ENCODE data around the gene DPP8. TPM values are rescaled to one million over a fixed set of nuclear protein-coding genes. Genes with fewer than 3 reads are reported as not detected.

Gene DPP8
- total RNA-seq, 5 donors from 2014 or later (not counting 1 experiment from before 2014, with no cell fraction given): 43.9 to 56.5 (median 49.9) TPM

DNA sequence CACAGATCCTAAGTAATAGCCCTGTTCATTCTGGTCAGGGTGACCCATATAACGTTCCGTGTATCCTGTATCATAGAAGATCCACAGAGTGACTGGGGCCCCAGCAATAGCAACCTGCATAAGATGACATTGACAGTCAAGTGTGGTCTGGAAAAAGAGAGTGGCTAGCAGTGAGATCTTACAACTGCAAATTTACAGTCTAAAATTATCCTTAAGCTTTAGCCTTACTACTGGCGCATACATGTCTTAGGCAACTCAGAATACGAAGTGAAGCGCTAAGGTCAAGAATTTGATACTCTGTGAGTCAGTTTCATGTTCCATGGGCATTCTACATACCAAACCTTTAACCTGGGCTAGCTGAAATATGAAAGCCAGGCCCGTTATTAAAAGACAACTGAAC, 65.5 kb downstream of the DPP8 start:
- H3K36me3 Mint-ChIP-seq: peaks cover 35% of the 10 kb centered on the region
- Histone ChIP-seq H3K4me3 (ENCODE audit: control insufficient read depth in 1 of 2, extremely low read depth in 1 of 2, low read length in 1 of 2) (no peak overlapping the region), H3K4me1 (ENCODE audit: control insufficient read depth in 1 of 2, extremely low read depth in 1 of 2, insufficient read depth in 2 of 2, low read length in 2 of 2) (no peaks in the 10 kb centered on the region), H3K36me3 (ENCODE audit: control insufficient read depth in 2 of 2, extremely low read depth in 1 of 2, insufficient read depth in 1 of 2, low read length in 1 of 2) (peaks cover 8 to 69% of the 10 kb centered on the region in 2 donors), H3K9me3 (no peaks in the 10 kb centered on the region), H3K27ac (ENCODE audit: low read length) (no peak overlapping the region), H3K27me3 (replicated peaks in 1 of 2; ENCODE audit: control insufficient read depth in 2 of 2, extremely low read depth in 1 of 2, insufficient read depth in 2 of 2, low read length in 1 of 2) (no peaks in the 10 kb centered on the region)
- no peak overlapping the region for H3K27ac Mint-ChIP-seq
- DNase-seq (no peak), ATAC-seq (replicated peaks in 1 of 4) (no peak)
- ChIA-PET POLR2A (interaction anchor here in 1 of 2 donors (0.9 kb wide), 1 partner anchor 10 kb away, joined by 8 read pairs; no protein-coding TSS in a partner anchor), CTCF (no interaction called here)
- WGBS (ENCODE audit: insufficient coverage): 100% methylated on average over 5 of the region's 6 CpGs
- no peaks in the 10 kb centered on the region for H3K27me3 Mint-ChIP-seq
- no peak overlapping the region for H3K4me3 Mint-ChIP-seq
- H3K9me3 Mint-ChIP-seq: no peaks in the 10 kb centered on the region
- no peaks in the 10 kb centered on the region for H3K4me1 Mint-ChIP-seq

- Mint-ChIP-seq H3K4me1 (no peaks in the 10 kb centered on the region), H3K27me3 (no peaks in the 10 kb centered on the region), H3K36me3 (peaks cover 34% of the 10 kb centered on the region), H3K27ac (no peak overlapping the region), H3K4me3 (no peak overlapping the region), H3K9me3 (no peaks in the 10 kb centered on the region)
- ATAC-seq (replicated peaks in 1 of 4) (no peak), DNase-seq (no peak)
- CTCF ChIA-PET: no interaction called here
- H3K4me1 ChIP-seq (ENCODE audit: control insufficient read depth in 1 of 2, extremely low read depth in 1 of 2, insufficient read depth in 2 of 2, low read length in 2 of 2): no peaks in the 10 kb centered on the region
- no peaks in the 10 kb centered on the region for H3K9me3 ChIP-seq
- no peaks in the 10 kb centered on the region for H3K27me3 ChIP-seq (replicated peaks in 1 of 2; ENCODE audit: control insufficient read depth in 2 of 2, extremely low read depth in 1 of 2, insufficient read depth in 2 of 2, low read length in 1 of 2)
- POLR2A ChIA-PET: no interaction called here
- no peak overlapping the region for H3K4me3 ChIP-seq (ENCODE audit: control insufficient read depth in 1 of 2, extremely low read depth in 1 of 2, low read length in 1 of 2)
- peaks cover 8 to 64% of the 10 kb centered on the region in 2 donors for H3K36me3 ChIP-seq (ENCODE audit: control insufficient read depth in 2 of 2, extremely low read depth in 1 of 2, insufficient read depth in 1 of 2, low read length in 1 of 2)
- H3K27ac ChIP-seq (ENCODE audit: low read length): no peak overlapping the region
Observed at GRCh38 chr15:65450556-65450955, 66.9 kb downstream of the DPP8 start.

DNA sequence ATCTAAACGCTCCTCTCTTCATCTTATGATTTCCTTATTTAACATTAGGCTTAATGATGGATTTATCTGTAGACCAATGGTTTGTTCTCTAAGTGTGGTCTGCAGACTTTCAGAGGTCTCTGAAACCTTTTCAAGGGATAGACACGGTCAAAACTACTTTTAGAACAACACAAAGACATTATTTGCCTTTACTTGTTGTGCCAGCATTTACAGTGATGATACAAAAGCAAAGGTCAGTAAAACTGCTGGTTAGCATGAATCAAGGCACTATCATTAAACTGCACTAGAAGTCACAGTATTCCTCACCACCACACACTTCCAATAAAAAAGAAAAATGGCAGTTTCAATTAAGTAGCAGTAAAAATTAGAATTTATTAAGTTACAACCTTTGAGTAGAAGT, 70.3 kb downstream of the DPP8 start:
- ChIA-PET POLR2A (no interaction called here), CTCF (no interaction called here)
- no peaks in the 10 kb centered on the region for H3K4me1 Mint-ChIP-seq
- H3K4me3 Mint-ChIP-seq: no peak overlapping the region
- no peak for ATAC-seq (replicated peaks in 1 of 4)
- no peak overlapping the region for H3K27ac ChIP-seq (ENCODE audit: low read length)
- H3K27me3 ChIP-seq (replicated peaks in 1 of 2; ENCODE audit: control insufficient read depth in 2 of 2, extremely low read depth in 1 of 2, insufficient read depth in 2 of 2, low read length in 1 of 2): no peaks in the 10 kb centered on the region
- DNase-seq: no peak
- H3K4me3 ChIP-seq (ENCODE audit: control insufficient read depth in 1 of 2, extremely low read depth in 1 of 2, low read length in 1 of 2): no peak overlapping the region
- H3K9me3 Mint-ChIP-seq: no peaks in the 10 kb centered on the region
- no peaks in the 10 kb centered on the region for H3K4me1 ChIP-seq (ENCODE audit: control insufficient read depth in 1 of 2, extremely low read depth in 1 of 2, insufficient read depth in 2 of 2, low read length in 2 of 2)
- H3K36me3 ChIP-seq (ENCODE audit: control insufficient read depth in 2 of 2, extremely low read depth in 1 of 2, insufficient read depth in 1 of 2, low read length in 1 of 2): peaks cover 8 to 55% of the 10 kb centered on the region in 2 donors
- peaks cover 37% of the 10 kb centered on the region for H3K36me3 Mint-ChIP-seq
- WGBS (ENCODE audit: insufficient coverage): no CpG with 5 or more reads among the region's 2 CpGs
- no peak overlapping the region for H3K27ac Mint-ChIP-seq
- no peaks in the 10 kb centered on the region for H3K27me3 Mint-ChIP-seq
- H3K9me3 ChIP-seq: no peaks in the 10 kb centered on the region

- Mint-ChIP-seq H3K36me3 (no peaks in the 10 kb centered on the region), H3K4me1 (no peaks in the 10 kb centered on the region), H3K4me3 (no peak overlapping the region), H3K27ac (no peak overlapping the region), H3K9me3 (no peaks in the 10 kb centered on the region), H3K27me3 (peaks cover 0 to 4% of the 10 kb centered on the region in 2 donors)
- no peaks in the 10 kb centered on the region for H3K36me3 ChIP-seq (ENCODE audit: control insufficient read depth in 2 of 2, extremely low read depth in 1 of 2, insufficient read depth in 1 of 2, low read length in 1 of 2)
- CTCF ChIA-PET: no interaction called here
- POLR2A ChIA-PET: no interaction called here
- WGBS (ENCODE audit: insufficient coverage): 69% methylated on average over 11 of the region's 11 CpGs
- DNase-seq (no peak), ATAC-seq (replicated peaks in 1 of 4) (no peak)
- H3K27ac ChIP-seq (ENCODE audit: low read length): no peak overlapping the region
- no peaks in the 10 kb centered on the region for H3K4me1 ChIP-seq (ENCODE audit: control insufficient read depth in 1 of 2, extremely low read depth in 1 of 2, insufficient read depth in 2 of 2, low read length in 2 of 2)
- peaks cover 0 to 6% of the 10 kb centered on the region in 2 experiments for H3K27me3 ChIP-seq (replicated peaks in 1 of 2; ENCODE audit: control insufficient read depth in 2 of 2, extremely low read depth in 1 of 2, insufficient read depth in 2 of 2, low read length in 1 of 2)
- H3K9me3 ChIP-seq: no peaks in the 10 kb centered on the region
- H3K4me3 ChIP-seq (ENCODE audit: control insufficient read depth in 1 of 2, extremely low read depth in 1 of 2, low read length in 1 of 2): no peak overlapping the region
Observed at GRCh38 chr15:65434201-65434600, 83.3 kb downstream of the DPP8 start.

DNA sequence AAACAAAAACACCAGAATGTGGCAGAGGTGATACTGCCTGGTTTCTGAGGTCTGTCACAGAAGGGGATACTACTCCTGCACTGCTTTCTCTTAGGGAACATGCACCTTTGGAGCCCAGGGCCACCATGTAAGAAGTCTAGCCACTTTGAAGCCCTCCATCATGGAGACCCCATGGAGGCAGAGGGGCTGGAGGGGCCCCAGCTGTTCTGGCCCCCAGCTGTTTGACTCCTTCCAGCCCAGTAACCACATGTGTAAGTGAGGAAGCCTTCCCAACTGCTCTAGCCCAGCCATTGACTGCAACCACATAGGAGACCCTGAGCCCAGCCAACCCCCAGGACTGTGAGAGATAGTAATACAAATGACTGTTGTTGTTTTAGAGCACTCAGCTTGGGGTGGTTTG, 85.8 kb downstream of the DPP8 start:
- Mint-ChIP-seq H3K4me1 (no peaks in the 10 kb centered on the region), H3K27ac (no peak overlapping the region), H3K4me3 (no peak overlapping the region), H3K9me3 (no peaks in the 10 kb centered on the region), H3K36me3 (no peaks in the 10 kb centered on the region), H3K27me3 (peaks cover 0 to 5% of the 10 kb centered on the region in 2 donors)
- ATAC-seq (replicated peaks in 1 of 4) (no peak), DNase-seq (no peak)
- Histone ChIP-seq H3K36me3 (ENCODE audit: control insufficient read depth in 2 of 2, extremely low read depth in 1 of 2, insufficient read depth in 1 of 2, low read length in 1 of 2) (no peaks in the 10 kb centered on the region), H3K4me1 (ENCODE audit: control insufficient read depth in 1 of 2, extremely low read depth in 1 of 2, insufficient read depth in 2 of 2, low read length in 2 of 2) (no peaks in the 10 kb centered on the region), H3K4me3 (ENCODE audit: control insufficient read depth in 1 of 2, extremely low read depth in 1 of 2, low read length in 1 of 2) (no peak overlapping the region), H3K27me3 (replicated peaks in 1 of 2; ENCODE audit: control insufficient read depth in 2 of 2, extremely low read depth in 1 of 2, insufficient read depth in 2 of 2, low read length in 1 of 2) (peaks cover 0 to 14% of the 10 kb centered on the region in 2 experiments), H3K9me3 (no peaks in the 10 kb centered on the region), H3K27ac (ENCODE audit: low read length) (no peak overlapping the region)
- ChIA-PET POLR2A (no interaction called here), CTCF (no interaction called here)

GRCh38 chr15:65426216-65426853, 91.2 kb downstream of the DPP8 start:
- Mint-ChIP-seq H3K9me3 (no peaks in the 10 kb centered on the region), H3K4me1 (peaks cover 12 to 18% (median 13%) of the 10 kb centered on the region in 3 donors), H3K27ac (no peak overlapping the region), H3K27me3 (peaks cover 38 to 42% of the 10 kb centered on the region in 2 donors), H3K36me3 (no peaks in the 10 kb centered on the region), H3K4me3 (no peak overlapping the region)
- ATAC-seq (replicated peaks in 1 of 4) (no peak), DNase-seq (no peak)
- Histone ChIP-seq H3K27ac (ENCODE audit: low read length) (no peak overlapping the region), H3K36me3 (ENCODE audit: control insufficient read depth in 2 of 2, extremely low read depth in 1 of 2, insufficient read depth in 1 of 2, low read length in 1 of 2) (no peaks in the 10 kb centered on the region), H3K27me3 (replicated peaks in 1 of 2; ENCODE audit: control insufficient read depth in 2 of 2, extremely low read depth in 1 of 2, insufficient read depth in 2 of 2, low read length in 1 of 2) (peaks cover 0 to 40% of the 10 kb centered on the region in 2 experiments), H3K4me3 (ENCODE audit: control insufficient read depth in 1 of 2, extremely low read depth in 1 of 2, low read length in 1 of 2) (no peak overlapping the region), H3K9me3 (no peaks in the 10 kb centered on the region), H3K4me1 (ENCODE audit: control insufficient read depth in 1 of 2, extremely low read depth in 1 of 2, insufficient read depth in 2 of 2, low read length in 2 of 2) (peaks cover 0 to 14% of the 10 kb centered on the region in 2 experiments)
- ChIA-PET CTCF (no interaction called here), POLR2A (no interaction called here)
- WGBS (ENCODE audit: insufficient coverage): 76% methylated on average over 2 of the region's 2 CpGs

DNA sequence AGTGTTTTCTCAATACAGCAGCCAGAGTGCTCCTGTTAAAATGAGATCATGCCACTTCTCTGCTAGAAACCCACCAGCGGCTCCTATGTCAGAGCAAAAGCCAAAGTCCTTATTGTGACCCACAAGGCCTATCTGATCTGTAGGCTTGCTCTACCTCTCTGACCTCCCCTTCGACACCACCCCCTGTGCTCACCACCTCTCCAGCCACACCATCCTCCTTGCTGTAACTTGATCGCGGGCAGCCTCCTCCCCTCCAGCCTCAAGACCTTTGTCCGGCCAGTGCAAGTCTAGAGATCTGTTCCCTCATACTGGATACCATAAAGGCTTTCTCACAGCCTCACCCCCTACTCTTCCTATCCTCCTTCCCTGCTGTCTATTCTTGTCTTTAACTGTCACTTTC, 92.8 kb downstream of the DPP8 start:
- peak overlapping the region in 1 of 3 donors; percentile 93 for H3K4me3 Mint-ChIP-seq
- H3K27me3 Mint-ChIP-seq: peaks cover 53% of the 10 kb centered on the region in 2 donors
- H3K9me3 Mint-ChIP-seq: no peaks in the 10 kb centered on the region
- H3K27ac Mint-ChIP-seq: no peak overlapping the region
- no peaks in the 10 kb centered on the region for H3K36me3 Mint-ChIP-seq
- peaks cover 7 to 56% of the 10 kb centered on the region in 2 experiments for H3K27me3 ChIP-seq (replicated peaks in 1 of 2; ENCODE audit: control insufficient read depth in 2 of 2, extremely low read depth in 1 of 2, insufficient read depth in 2 of 2, low read length in 1 of 2)
- no peak overlapping the region for H3K4me3 ChIP-seq (ENCODE audit: control insufficient read depth in 1 of 2, extremely low read depth in 1 of 2, low read length in 1 of 2)
- POLR2A ChIA-PET: no interaction called here
- H3K4me1 Mint-ChIP-seq: peaks cover 13 to 23% (median 15%) of the 10 kb centered on the region in 3 donors
- no peak overlapping the region for H3K27ac ChIP-seq (ENCODE audit: low read length)
- ATAC-seq (replicated peaks in 1 of 4) (no peak), DNase-seq (no peak)
- no peaks in the 10 kb centered on the region for H3K36me3 ChIP-seq (ENCODE audit: control insufficient read depth in 2 of 2, extremely low read depth in 1 of 2, insufficient read depth in 1 of 2, low read length in 1 of 2)
- H3K4me1 ChIP-seq (ENCODE audit: control insufficient read depth in 1 of 2, extremely low read depth in 1 of 2, insufficient read depth in 2 of 2, low read length in 2 of 2): peaks cover 0 to 22% of the 10 kb centered on the region in 2 experiments
- CTCF ChIA-PET: no interaction called here
- H3K9me3 ChIP-seq: no peaks in the 10 kb centered on the region
- WGBS (ENCODE audit: insufficient coverage): 93% methylated on average over 5 of the region's 5 CpGs

Measured in T-cell (primary cell).